ENCODE data around the gene TMIGD2. TPM values are rescaled to one million over a fixed set of nuclear protein-coding genes. Genes with fewer than 3 reads are reported as not detected.
"Not testable (repeated sequence)": the region's sequence is repeated elsewhere in the genome, so short reads cannot be mapped to it uniquely, and the experiment has no call there.

The TMIGD2 gene
- total and polyA plus RNA-seq, 5 experiments from 2014 or later = 41.6 to 105 (median 65.8) TPM

- peak within 1 kb of the TSS; percentile 69 to 97 (median 92) for H3K27ac Mint-ChIP-seq
- H3K4me1 Mint-ChIP-seq = peaks cover 25 to 33% (median 30%) of the 10 kb centered on the region in 4 donors
- POLR2A ChIA-PET = interaction anchor here (0.9 to 1.5 kb wide), 2 partner anchors 11 to 14 kb away, joined by 4 to 6 read pairs; no protein-coding TSS in a partner anchor
- H3K27me3 Mint-ChIP-seq = peaks cover 0 to 2% (median 0%) of the 10 kb centered on the region in 5 donors
- DNase-seq = peak in 4 of 10 donors; percentile 15 to 36 (median 28)
- peak within 1 kb of the TSS; percentile 82 to 95 (median 87) for H3K4me3 Mint-ChIP-seq
- H3K9me3 Mint-ChIP-seq = peaks cover 0 to 18% (median 0%) of the 10 kb centered on the region in 9 donors
- no peak for ATAC-seq
- peaks cover 0 to 2% (median 0%) of the 10 kb centered on the region in 3 donors for H3K36me3 Mint-ChIP-seq
Measured at GRCh38 chr19:4338441-4339355, 36.5 kb upstream of the TMIGD2 start, which contains the start of gene STAP2. Gene STAP2 (minus strand): TSS chr19:4338827. CDS start chr19:4338753, 74 bp downstream.

- peak overlapping the region; percentile 82 to 95 (median 87) for H3K4me3 Mint-ChIP-seq
- H3K27ac Mint-ChIP-seq = peak overlapping the region; percentile 68 to 97 (median 92)
- peaks cover 23 to 33% (median 27%) of the 10 kb centered on the region in 4 donors for H3K4me1 Mint-ChIP-seq
- peaks cover 0 to 18% (median 0%) of the 10 kb centered on the region in 9 donors for H3K9me3 Mint-ChIP-seq
- peak in 1 of 10 donors; percentile 26 for DNase-seq
- peaks cover 0 to 2% (median 0%) of the 10 kb centered on the region in 5 donors for H3K27me3 Mint-ChIP-seq
- H3K36me3 Mint-ChIP-seq = peaks cover 0 to 2% (median 0%) of the 10 kb centered on the region in 3 donors
- POLR2A ChIA-PET = interaction anchor here (0.7 to 1.5 kb wide), 3 partner anchors 10 to 15 kb away, joined by 4 to 6 read pairs (median 4); no protein-coding TSS in a partner anchor
- no peak for ATAC-seq
Measured at GRCh38 chr19:4337906-4338440, 35.8 kb upstream of the TMIGD2 start.

GRCh38 chr19:4334929-4335570, 32.9 kb upstream of the TMIGD2 start:
- ATAC-seq = no peak
- Mint-ChIP-seq H3K27me3 (no peaks in the 10 kb centered on the region), H3K9me3 (peaks cover 0 to 18% (median 0%) of the 10 kb centered on the region in 9 donors), H3K4me3 (no peak overlapping the region), H3K4me1 (peaks cover 13 to 23% (median 21%) of the 10 kb centered on the region in 4 donors), H3K27ac (peak overlapping the region in 4 of 10 donors; percentile 2 to 91 (median 23)), H3K36me3 (peaks cover 0 to 2% (median 0%) of the 10 kb centered on the region in 3 donors)
- no peak for DNase-seq
- POLR2A ChIA-PET = no interaction called here

- Mint-ChIP-seq H3K36me3 (peaks cover 0 to 2% (median 0%) of the 10 kb centered on the region in 3 donors), H3K4me3 (peak overlapping the region in 6 of 10 donors; percentile 18 to 85 (median 54)), H3K27ac (peak overlapping the region in 3 of 10 donors; percentile 28 to 95 (median 74)), H3K4me1 (peaks cover 15 to 41% (median 33%) of the 10 kb centered on the region in 4 donors), H3K27me3 (peaks cover 0 to 4% (median 0%) of the 10 kb centered on the region in 5 donors), H3K9me3 (peaks cover 0 to 9% (median 0%) of the 10 kb centered on the region in 9 donors)
- DNase-seq (no peak), ATAC-seq (no peak)
- POLR2A ChIA-PET = interaction anchor here (0.6 to 2.7 kb wide), 2 partner anchors 13 to 98 kb away, joined by 4 to 13 read pairs; partner anchors contain the start of gene MPND
Measured at GRCh38 chr19:4329858-4330257, 27.7 kb upstream of the TMIGD2 start.

- ATAC-seq, H3K27me3 Mint-ChIP-seq, H3K36me3 Mint-ChIP-seq, H3K9me3 Mint-ChIP-seq: not testable (repeated sequence)
- POLR2A ChIA-PET = interaction anchor here (0.6 to 2.7 kb wide), 3 partner anchors 8 to 97 kb away, joined by 3 to 13 read pairs (median 4); partner anchors contain the start of gene MPND
- Mint-ChIP-seq H3K27ac (peak overlapping the region in 9 of 10 donors; percentile 62 to 98 (median 91)), H3K4me3 (peak overlapping the region; percentile 75 to 95 (median 85)), H3K4me1 (peaks cover 13 to 39% (median 33%) of the 10 kb centered on the region in 4 donors)
- DNase-seq = peak in 4 of 10 donors; percentile 37 to 51 (median 42)
Measured at GRCh38 chr19:4328991-4329681, 26.9 kb upstream of the TMIGD2 start.

GRCh38 chr19:4328243-4328990, 26.2 kb upstream of the TMIGD2 start:
- Mint-ChIP-seq H3K4me1 (peaks cover 11 to 39% (median 33%) of the 10 kb centered on the region in 4 donors), H3K4me3 (peak overlapping the region; percentile 75 to 95 (median 85)), H3K9me3 (no peaks in the 10 kb centered on the region), H3K36me3 (no peaks in the 10 kb centered on the region), H3K27me3 (peaks cover 0 to 4% (median 0%) of the 10 kb centered on the region in 5 donors), H3K27ac (peak overlapping the region; percentile 43 to 98 (median 88))
- peak; percentile 87 to 99 (median 94) for DNase-seq
- POLR2A ChIA-PET = interaction anchor here (0.5 to 2.7 kb wide), 10 partner anchors 8 to 640 kb away, joined by 3 to 18 read pairs (median 3); partner anchors contain the start of genes MPND and TMIGD2
- peak; percentile 82 to 87 for ATAC-seq

- Mint-ChIP-seq H3K4me1 (peaks cover 11 to 39% (median 33%) of the 10 kb centered on the region in 4 donors), H3K27ac (peak overlapping the region in 7 of 10 donors; percentile 62 to 95 (median 86)), H3K4me3 (peak overlapping the region; percentile 71 to 95 (median 85)), H3K36me3 (no peaks in the 10 kb centered on the region), H3K9me3 (no peaks in the 10 kb centered on the region), H3K27me3 (peaks cover 0 to 4% (median 0%) of the 10 kb centered on the region in 5 donors)
- POLR2A ChIA-PET = interaction anchor here (0.5 to 1.3 kb wide), 8 partner anchors 10 to 640 kb away, joined by 3 to 18 read pairs (median 3); partner anchors contain the start of genes MPND and TMIGD2
- peak; percentile 16 to 28 for ATAC-seq
- no peak for DNase-seq
Measured at GRCh38 chr19:4327877-4328242, 25.7 kb upstream of the TMIGD2 start.

GRCh38 chr19:4327252-4327876, 25.2 kb upstream of the TMIGD2 start:
- H3K27ac Mint-ChIP-seq = peak overlapping the region in 7 of 10 donors; percentile 73 to 95 (median 86)

GRCh38 chr19:4326837-4327251, 24.7 kb upstream of the TMIGD2 start:
- no peaks in the 10 kb centered on the region for H3K36me3 Mint-ChIP-seq
- H3K4me3 Mint-ChIP-seq = peak overlapping the region; percentile 71 to 95 (median 85)
- DNase-seq = peak in 4 of 10 donors; percentile 21 to 50 (median 33)
- H3K27me3 Mint-ChIP-seq = peaks cover 0 to 4% (median 0%) of the 10 kb centered on the region in 5 donors
- peak overlapping the region in 2 of 10 donors; percentile 34 to 79 for H3K27ac Mint-ChIP-seq
- no peaks in the 10 kb centered on the region for H3K9me3 Mint-ChIP-seq
- POLR2A ChIA-PET = no interaction called here
- ATAC-seq = no peak
- H3K4me1 Mint-ChIP-seq = peaks cover 11 to 39% (median 33%) of the 10 kb centered on the region in 4 donors

More at GRCh38 chr19:4327252-4327876, 25.2 kb upstream of the TMIGD2 start:
- no peaks in the 10 kb centered on the region for H3K36me3 Mint-ChIP-seq
- ATAC-seq = peak; percentile 27 to 29
- DNase-seq = peak; percentile 37 to 84 (median 58)
- POLR2A ChIA-PET = interaction anchor here (0.9 to 1.3 kb wide), 6 partner anchors 16 to 639 kb away, joined by 3 to 18 read pairs (median 3); partner anchors contain the start of genes MPND and TMIGD2
- H3K4me1 Mint-ChIP-seq = peaks cover 11 to 39% (median 33%) of the 10 kb centered on the region in 4 donors
- no peaks in the 10 kb centered on the region for H3K9me3 Mint-ChIP-seq
- H3K27me3 Mint-ChIP-seq = peaks cover 0 to 4% (median 0%) of the 10 kb centered on the region in 5 donors
- H3K4me3 Mint-ChIP-seq = peak overlapping the region; percentile 71 to 95 (median 85)
